GM18873 (cell line): Measurements from ENCODE around the gene PRND.
"Not testable (repeated sequence)": the region's sequence is repeated elsewhere in the genome, so short reads cannot be mapped to it uniquely, and the experiment has no call there.

Experiments
- ATAC-seq: cut with Tn5 transposase; IDR thresholded peaks from one replicate; pipeline ENCODE4 v1.9.1; 2021; ENCODE audit warnings: mild to moderate bottlenecking, moderate library complexity, moderate number of reproducible peaks; ENCODE audit not compliant: unreplicated experiment, low FRiP score

Gene PRND

DNA sequence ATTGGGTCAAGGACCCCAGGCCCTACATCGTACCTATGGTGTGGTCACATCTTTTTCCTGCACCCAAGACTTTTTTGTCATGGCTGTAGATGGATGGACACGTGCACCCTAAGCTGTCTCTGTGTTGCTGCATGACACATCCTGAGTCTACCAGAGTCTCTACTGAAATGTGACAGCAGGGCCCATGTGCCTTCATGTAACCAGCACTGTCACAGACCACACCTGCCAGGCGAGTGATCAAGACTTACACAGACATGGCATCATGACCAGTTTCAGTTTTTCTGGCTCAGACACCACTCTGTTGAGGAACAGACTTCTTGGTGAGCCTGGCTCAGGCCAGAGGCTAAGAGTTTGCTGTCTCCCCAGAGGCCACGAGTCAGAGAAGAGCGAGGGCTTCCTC, 7.6 kb downstream of the PRND start:
- ATAC-seq: no peak

DNA sequence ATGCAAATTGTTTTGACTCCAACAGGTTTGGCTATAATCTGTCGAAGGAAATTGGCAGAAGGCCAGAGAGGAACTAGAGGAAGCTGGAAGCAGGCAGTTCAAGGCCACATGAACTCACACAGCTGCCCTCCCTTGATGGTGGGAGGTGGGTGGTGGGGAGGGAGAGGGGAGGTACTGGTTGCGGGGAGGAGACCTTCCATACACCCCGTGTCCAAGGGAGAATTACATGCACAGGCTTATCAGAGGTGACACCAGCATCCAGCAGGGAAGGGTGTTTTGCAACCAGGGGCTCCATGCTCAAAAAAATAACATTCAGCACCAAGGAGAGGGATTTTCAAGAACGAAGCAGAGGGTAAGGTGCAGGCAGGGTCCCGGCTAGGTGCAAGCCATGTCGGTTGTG, 9.1 kb downstream of the PRND start:
- ATAC-seq: no peak

DNA sequence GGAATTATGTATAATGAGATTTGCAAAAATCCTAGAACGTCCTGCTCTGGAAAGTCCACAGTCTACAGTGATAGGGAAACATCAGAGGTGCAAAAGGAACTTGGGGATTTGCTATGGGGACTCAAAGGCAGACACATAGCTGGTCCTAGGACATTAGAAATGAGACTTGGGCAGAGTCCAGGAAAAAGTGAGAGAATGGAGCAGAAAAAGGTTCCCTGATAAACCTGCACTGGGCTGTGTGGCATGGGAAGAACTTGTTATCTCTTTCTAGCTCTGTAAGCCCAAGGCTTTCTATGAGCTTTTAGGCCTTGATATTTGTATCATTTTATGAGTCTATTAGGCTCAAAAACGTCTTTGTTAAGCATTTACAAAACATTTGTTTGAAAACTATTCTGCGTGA, 15.2 kb downstream of the PRND start:
- ATAC-seq: no peak

DNA sequence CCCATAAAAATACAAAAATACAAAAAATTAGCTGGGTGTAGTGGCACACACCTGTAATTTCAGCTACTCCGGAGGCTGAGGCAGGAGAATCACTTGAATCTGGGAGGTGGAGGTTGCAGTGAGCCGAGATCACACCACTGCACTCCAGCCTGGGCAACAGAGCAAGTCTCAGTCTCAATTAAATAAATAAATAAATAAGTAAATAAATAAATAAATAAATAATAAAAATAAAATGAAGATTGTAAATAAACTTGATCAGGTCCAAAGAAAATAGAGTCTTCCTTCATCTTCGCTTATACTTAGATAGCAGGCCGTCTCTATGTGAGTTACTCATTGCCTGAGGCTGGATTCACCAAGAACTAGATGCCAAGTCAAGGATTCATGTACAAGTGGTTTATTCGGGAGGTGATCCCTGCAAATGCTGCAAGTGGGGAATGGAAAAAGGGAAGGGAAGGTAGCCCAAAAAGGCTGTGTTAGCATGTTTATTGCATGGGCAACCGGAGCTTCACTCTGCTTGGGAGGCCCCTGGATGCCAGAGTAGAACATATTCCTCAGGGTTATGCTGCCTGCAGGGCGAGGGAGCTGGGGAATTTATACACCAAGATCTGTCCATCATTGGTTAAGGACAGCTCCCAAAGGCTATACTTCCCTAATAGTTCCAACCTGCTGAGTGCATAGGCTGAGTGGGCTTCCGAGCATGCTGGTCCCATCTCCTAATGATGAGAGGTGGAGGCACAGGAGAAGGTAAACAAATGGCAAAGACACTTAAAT, 16.3 kb downstream of the PRND start:
- no peak for ATAC-seq

DNA sequence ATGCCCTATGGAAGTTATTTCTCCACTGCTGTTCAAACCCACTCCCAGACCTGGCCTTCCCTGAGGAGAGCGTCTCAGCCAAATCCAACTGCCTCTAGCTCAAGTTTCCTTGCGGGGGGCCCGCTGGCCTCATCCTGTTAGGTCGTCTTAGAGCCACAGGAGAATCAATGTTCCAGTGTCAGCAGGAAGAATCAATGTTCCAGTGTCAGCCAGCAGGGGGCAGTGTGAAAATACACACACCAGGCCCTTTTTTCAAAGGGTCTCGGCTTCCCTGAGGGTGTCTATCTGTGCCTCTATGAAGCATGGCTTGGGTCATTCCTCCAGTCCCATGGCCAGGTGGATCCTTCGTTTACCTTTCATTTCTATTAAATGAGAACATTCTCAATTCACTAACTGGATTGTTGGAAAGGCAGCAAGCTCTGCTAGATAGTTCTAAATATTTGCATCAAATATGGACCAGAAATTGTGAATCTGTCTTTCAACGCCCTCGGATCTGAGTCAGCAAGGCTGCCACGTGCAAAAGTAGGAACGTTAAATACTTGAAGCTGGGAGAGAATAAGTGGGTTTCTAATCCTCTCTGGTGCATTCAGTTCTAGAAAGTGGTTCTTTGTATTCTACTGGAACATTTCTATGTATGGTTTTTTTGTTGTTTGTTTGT, 19.2 kb downstream of the PRND start:
- no peak for ATAC-seq

DNA sequence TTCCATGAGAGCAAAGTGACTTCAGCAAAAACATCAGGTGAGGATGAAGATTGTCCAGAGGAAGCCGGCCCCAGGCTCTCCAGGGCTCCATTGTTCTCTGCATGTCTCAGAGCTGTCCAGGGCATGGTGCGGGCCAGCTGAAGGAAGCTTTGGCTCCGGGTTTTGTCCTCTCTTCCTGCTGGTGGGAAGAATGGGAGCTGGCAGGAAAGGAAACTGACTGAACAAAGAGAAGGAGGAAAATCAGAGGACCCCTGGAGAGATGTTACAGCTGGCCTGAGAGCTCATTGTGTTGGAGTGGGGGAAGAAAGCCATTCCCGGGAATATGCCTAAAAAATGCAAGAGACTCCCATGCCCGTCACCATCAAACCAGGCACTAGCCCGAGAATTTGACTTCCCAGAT, 27.1 kb downstream of the PRND start:
- no peak for ATAC-seq

DNA sequence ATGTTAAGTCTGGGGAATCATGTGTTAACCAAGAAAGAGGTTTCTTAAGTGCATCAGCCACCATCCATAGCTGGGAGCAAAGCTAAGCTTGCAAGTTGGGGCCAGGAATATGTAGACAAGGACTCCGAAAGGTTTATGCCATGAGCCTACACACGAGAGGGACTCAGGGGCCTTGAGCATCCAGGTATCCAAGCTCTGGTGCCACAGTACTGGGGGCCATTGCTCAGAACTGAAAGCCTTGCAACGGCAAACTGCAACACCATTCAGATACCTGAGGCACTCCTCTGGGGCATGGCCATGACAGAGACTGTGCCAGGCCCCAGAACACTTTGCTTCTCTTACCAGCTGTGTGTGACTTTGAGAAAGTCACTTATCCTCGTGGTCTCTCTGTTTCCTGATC, 27.6 kb downstream of the PRND start:
- no peak for ATAC-seq

DNA sequence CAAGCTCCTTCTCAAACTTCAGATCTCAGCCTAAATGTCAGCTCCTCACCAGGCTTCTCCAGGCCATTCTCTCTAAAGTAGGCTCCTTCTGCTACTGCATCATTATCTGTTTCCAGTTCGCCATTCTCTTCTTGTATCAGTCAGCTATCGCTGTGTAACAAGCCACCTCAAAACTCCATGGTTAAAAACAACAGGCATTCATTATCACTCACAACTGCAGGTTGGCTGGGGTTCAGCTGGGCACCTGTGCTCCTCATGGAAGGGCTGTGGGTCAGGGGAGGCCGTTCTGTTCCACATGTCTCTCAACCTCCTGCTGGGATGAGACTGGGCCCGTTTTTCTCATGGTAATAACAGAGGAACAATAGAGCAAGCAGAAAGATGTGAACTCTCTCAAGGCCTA, 28.7 kb downstream of the PRND start:
- ATAC-seq: no peak

DNA sequence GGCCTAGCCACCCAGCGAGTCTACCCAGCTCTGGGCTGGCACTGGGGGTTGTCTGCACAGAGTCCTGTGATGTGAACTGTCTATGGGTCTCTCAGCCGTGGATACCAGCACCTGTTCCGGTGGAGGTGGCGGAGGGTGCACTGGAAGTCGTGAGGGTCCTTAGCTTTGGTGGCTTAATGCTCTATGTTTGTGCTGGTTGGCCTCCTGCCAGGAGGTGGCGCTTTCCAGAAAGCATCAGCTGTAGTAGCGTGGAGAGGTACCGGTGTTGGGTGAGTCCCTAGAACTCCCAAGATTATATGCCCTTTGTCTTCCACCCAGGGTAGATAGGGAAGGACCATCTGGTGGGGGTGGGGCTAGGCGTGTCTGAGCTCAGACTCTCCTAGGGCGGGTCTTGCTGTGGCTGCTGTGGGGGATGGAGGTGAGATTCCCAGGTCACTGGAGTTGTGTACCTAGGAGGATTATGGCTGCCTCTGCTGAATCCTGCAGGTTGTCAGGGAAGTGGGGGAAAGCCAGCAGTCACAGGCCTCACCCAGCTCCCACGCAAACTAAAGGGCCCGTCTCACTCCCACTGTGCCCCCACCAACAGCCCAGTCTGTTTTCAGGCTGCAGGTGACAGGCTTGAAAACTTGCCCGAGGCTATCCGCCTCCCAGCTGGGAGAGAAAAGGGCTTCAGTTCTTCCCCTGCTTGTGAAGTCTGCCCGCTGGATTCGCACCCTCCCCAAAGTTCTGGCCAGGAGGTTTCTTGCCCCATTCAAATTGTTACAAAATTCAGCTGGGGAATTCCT, 37.6 kb downstream of the PRND start:
- ATAC-seq: not testable (repeated sequence)

DNA sequence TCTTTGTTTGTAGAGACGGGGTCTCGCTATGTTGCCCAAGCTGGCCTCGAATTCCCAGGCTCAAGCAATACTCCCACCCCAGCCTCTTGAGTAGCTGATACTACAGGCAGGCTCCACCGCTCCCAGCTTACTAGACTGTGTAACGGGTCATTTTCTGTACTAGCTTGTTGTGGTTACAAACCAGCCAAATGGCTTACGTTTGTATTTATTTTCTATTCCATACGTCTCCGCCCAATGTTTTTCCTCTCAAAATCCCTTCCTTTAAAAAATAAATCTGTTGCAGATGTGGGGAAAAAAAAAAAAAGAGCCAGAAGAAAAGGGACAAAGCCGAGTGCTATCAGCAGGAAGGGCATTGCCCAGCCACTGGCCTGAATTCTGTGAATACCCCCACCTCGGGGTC, 41.6 kb downstream of the PRND start:
- ATAC-seq: no peak

DNA sequence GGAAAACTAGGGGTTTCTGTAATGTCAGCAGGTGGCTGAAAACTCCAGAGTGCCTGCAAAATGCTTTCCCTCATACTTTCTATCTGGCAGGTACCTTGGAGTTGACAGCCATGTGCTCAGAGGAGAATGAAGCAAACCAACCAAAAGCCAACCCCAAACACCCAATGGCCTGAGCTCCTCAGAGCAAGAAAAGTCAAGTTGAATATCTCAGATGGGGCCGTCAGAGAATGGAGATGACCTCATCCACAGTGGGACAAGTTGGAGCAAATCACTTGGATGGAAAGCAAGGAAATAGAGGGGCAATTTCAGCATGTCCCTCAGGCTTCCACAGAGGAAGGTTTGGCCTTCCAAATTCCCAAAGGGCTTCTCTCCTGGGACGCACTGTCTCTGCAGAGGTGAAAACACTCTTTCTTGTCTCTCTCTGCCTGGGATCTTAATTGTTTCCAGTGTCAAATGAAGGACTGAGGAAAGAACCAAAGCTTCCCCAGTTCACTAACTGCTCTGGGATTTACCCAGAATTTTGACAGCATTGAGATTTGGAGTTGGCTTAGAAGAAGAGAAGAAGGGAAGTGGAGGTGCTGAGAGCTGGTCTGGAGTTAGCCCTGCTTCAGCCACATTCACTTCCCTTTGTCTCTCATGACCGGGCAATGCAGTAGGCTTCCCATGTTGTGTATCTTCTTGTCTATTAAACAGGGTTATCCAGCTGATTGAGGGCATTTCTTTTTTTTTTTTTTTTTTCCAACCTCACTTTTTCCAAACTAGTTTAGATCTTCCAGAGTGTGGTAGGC, 42.2 kb downstream of the PRND start:
- no peak for ATAC-seq

DNA sequence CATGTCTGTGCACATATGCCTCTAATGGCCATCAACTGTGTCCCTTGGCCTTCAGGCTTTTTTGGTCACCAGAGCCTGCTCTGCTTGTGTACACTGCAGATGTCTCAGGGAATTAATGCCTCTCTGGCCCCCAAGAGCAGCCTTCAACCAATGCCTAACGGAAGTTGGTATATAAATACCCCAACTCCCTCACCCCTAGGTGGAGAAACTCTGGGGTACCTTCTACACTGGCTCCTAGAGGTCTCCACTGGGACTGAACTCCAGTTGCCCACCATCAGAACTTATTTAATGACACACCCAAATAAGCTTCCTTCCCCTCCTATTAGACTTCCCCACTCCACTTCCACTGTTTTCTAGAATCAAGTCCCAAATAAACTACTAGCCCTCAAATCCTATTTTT, 43.1 kb downstream of the PRND start:
- ATAC-seq: no peak

DNA sequence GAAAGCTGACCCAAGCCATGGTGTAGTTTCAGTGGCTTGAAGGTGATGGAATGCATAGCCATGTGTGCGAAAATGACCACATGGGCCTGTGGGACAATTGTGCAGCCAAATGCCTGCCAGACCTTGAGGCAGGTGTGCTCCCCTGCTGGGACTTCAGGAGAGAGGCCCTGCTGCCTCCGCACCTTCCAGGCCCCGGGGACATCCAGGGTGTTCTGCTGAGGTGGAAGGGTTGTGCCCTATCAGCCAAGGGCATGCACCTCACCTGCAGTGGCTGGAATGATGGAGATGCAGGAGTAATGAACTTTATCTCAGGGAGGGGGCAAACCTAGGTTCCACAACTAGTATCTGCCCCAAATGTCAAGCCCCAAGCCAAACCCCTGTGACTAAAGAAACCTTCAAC, 44.0 kb downstream of the PRND start:
- ATAC-seq: no peak

DNA sequence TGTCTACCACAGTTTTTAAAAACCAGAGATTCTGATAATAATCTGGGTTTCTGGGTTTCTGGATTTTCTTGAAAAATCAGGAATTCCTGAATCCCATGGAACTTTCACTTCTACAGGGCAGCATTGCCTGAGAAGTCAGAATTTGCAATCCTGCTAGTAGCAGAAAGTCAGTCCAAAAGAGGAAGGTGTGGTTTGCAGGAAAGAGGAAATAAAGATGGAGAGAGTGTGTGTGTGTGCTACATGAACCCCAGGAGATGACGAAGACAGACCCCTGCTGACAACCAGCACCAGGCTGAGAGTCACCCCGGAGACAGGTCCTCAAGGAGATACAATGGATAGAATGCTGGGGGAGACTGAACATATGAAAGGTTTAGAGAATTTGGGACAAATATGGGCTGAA, 44.9 kb downstream of the PRND start:
- ATAC-seq: no peak

DNA sequence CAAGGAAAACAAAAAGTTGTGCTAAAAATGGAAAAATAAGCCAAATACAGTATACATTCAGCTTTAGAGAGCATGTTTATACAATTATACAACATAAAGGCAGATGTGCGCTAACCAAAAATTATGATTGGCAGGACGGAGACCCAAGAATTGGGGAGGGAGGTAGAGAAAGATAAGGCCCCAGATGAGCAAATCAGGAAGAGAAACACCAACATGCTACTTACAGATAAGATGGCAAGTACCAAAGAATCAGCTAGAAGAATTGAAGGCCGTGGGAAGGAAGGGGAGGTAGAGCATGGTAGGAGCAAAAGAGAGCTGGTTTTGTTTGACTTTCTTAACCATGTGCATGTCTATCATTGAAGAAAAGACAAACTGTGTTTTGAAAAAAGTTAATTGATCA, 45.4 kb downstream of the PRND start:
- no peak for ATAC-seq

DNA sequence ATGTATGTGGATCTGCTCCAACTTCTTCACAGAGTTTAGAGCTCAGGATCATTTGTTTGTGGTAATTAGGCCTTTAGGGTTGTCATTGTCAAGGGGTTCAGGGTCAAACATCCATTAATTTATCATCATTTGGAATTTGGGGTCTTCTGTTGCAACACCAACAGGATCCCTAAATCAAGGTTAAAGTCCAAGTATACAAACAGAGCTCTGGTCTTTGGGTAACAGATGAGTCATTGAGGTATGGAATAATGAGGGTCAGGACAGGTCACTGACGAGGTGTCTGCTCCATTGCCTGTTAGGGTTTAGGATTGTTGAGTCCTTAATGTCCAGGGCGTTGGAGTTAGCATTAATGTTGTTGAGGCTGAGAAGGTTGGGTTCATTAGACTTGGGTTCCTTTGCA, 47.6 kb downstream of the PRND start:
- ATAC-seq: no peak

DNA sequence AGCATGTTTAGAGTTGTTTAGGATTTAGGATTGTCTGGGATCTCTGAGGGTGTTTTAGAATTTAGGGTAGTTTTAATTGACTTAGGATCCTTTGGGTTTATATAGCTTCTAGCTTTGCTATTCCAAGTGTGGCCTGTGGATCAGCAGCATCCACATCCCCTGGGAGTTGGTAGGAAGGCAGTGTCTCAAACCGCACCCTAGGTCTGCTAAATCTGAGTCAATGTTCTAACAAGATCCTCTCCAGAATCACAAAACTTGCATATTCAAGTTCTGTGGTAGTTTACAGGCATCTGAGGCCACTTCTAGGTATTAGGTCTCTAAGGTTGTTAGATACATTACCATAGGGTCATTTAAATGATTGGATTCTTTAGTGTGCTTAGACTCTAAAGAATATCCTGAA, 48.3 kb downstream of the PRND start:
- ATAC-seq: no peak

DNA sequence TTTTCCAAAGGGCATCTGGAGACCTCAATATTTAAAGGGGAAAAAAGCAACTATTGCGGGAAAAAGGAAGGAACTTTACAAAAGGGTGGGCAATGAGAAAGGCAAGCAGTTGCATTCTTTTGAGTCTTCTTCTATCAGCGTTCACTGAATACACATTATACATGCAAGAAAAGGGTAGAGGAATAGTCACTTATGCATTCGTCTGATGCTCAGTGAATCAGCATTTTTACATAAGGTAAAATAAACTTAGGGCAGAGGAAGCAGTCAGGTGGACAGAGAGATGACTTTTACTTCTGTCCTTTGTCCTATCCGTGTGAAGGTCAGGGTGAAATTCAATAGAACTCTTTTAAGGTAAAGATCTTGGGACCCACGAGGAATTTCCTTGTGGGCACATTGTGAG, 49.3 kb downstream of the PRND start:
- ATAC-seq: no peak

DNA sequence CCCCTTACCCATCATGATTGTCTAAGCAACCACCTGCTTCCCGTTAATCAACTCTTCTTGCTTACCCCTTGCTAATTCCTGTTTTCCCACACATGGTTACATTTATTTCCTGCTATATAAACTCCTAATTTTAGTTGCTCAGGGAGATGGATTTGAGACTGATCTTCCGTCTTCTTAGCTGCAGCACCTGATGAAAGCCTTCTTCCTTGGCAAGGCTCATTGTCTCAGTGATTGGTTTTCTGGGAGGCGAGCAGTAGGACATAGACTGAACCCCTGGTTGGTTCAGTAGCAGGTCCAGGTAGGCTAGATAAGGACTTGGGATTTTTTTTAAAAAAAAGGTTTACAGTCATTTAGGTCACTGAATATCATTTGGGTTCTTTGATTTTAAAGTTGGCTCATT, 50.4 kb downstream of the PRND start:
- ATAC-seq: no peak

DNA sequence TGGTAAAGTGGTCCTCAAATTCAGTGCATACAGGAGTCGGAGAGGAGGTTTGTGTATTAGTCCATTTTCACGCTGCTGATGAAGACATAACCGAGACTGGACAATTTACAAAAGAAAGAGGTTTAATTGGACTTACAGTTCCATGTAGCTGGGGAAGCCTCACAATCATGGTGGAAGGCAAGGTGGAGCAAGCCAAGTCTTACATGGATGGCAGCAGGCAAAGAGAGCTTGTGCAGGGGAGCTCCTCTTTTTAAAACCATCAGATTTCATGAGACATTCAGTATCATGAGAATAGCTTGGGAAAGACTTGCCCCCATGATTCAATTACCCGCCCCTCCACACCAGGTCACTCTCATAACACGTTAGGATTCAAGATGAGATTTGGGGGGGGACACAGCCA, 51.3 kb downstream of the PRND start:
- ATAC-seq: not testable (repeated sequence)

DNA sequence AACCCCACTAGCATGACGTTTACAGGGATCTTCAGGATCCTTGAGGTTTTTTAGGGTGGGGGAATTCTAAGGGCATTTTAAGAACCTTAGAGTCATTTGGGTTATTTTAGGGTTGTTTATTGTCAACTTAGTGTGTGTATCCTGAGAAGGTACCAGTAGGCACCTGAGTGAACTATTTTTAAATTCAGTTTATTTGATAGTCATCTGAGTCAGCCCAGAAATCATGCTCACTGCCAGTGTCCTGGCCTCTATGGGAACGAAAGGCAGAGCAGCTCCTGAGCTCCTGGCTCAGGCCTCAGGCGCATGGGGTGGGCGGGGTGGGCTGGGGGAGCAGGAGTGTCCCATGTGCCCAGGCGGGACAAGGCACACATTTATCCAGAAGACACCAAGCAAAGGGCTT, 52.0 kb downstream of the PRND start:
- no peak for ATAC-seq
